Activated CD8-positive, alpha-beta memory T cell treated with anti-CD3 and anti-CD28 coated beads for 36 hours (primary cell): ENCODE data around the gene ENOSF1. TPM values are rescaled to one million over a fixed set of nuclear protein-coding genes. Genes with fewer than 3 reads are reported as not detected.

ENCODE experiments used
- CTCF ChIA-PET: fragments of 350-600 bp; sonication (Branson Sonifier 250); formaldehyde crosslinking; loops from one replicate; lab custom pipeline; 2021; ENCODE audit warnings: antibody characterized with exemption; lab: Charles Lee
- POLR2A ChIA-PET: fragments of 350-600 bp; sonication (Branson Sonifier 250); formaldehyde crosslinking; loops from one replicate; lab custom pipeline; 2021; ENCODE audit warnings: antibody characterized with exemption; lab: Charles Lee
- total RNA-seq, 2 experiments: library from RNA; stranded (reverse); gene quantifications; one replicate each; pipeline ENCODE4 v1.2.3, GENCODE V29; 2021

Gene ENOSF1
- total RNA-seq, 2 experiments from 2014 or later = 74.0 to 75.2 TPM

GRCh38 chr18:658001-658946 lies 54.2 kb downstream of the ENOSF1 start:
- POLR2A ChIA-PET = interaction anchor here (0.6 to 2.0 kb wide), 7 partner anchors 10 to 390 kb away, joined by 3 to 9 read pairs (median 4); partner anchors contain the start of gene THOC1
- CTCF ChIA-PET = interaction anchor here (0.6 to 1.6 kb wide), 5 partner anchors 23 to 173 kb away, joined by 3 to 5 read pairs (median 3); partner anchors contain the start of gene ENOSF1

DNA sequence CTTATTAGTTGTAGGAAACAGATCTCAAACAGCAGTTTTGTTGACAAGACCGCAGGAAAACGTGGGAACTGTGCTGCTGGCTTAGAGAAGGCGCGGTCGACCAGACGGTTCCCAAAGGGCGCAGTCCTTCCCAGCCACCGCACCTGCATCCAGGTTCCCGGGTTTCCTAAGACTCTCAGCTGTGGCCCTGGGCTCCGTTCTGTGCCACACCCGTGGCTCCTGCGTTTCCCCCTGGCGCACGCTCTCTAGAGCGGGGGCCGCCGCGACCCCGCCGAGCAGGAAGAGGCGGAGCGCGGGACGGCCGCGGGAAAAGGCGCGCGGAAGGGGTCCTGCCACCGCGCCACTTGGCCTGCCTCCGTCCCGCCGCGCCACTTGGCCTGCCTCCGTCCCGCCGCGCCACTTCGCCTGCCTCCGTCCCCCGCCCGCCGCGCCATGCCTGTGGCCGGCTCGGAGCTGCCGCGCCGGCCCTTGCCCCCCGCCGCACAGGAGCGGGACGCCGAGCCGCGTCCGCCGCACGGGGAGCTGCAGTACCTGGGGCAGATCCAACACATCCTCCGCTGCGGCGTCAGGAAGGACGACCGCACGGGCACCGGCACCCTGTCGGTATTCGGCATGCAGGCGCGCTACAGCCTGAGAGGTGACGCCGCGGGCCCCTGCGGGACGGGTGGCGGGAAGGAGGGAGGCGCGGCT lies 55.0 kb downstream of the ENOSF1 start, which contains the start of gene TYMS:
Gene TYMS (plus strand): TSS at position 343 of the 690 bp plus-strand sequence. CDS start 90 bp downstream, at position 433.
- ChIA-PET CTCF (interaction anchor here (0.6 to 1.6 kb wide), 3 partner anchors 24 to 173 kb away, joined by 4 to 5 read pairs (median 4); no protein-coding TSS in a partner anchor), POLR2A (interaction anchor here (0.6 to 2.0 kb wide), 5 partner anchors 14 to 389 kb away, joined by 3 to 9 read pairs (median 4); partner anchors contain the start of gene THOC1)

DNA sequence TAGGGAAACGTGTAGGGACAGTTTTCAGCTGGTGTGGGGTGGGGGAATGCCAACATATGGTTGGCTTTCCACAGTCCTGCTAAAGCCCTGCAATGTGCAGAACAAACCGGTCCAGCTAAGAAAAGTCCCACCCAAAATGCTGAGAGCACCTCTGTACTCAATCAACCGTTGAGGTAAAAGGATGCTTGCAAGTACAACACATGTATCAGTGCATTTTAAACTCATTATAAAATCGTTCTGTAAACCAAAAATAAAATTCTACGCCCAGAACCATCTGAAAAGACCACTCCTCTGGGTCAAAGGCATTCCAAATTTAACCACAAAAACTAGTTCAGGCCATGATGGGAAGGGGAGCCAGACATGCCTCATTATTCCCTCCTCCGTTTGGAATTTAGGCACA lies 57.0 kb downstream of the ENOSF1 start:
- ChIA-PET POLR2A (no interaction called here), CTCF (no interaction called here)

DNA sequence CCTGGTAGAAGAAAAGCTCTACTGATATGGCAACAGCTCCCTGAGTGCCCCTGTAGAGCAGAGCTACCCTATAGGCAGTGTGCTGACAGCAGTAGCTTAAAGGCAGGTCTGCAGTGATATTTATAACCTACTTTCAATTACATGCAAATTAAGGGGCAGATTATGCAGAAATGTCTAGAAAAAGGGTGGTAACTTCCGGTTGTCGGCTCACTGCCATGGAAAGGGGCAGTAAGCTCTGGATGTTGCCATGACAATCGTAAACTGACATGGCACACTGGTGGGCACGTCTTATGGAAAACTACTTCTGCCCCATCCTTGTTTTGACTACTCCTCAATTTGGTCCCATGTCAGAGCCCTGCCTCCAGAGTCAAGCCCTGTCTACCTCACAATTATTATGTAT lies 57.8 kb downstream of the ENOSF1 start:
- POLR2A ChIA-PET = interaction anchor here (0.6 kb wide), 1 partner anchor 15 kb away, joined by 3 read pairs; no protein-coding TSS in a partner anchor

GRCh38 chr18:653512-653911 lies 58.9 kb downstream of the ENOSF1 start:
- ChIA-PET CTCF (no interaction called here), POLR2A (interaction anchor here (0.6 kb wide), 1 partner anchor 58 kb away, joined by 3 read pairs; no protein-coding TSS in a partner anchor)

More for the DNA sequence above, 57.8 kb downstream of the ENOSF1 start:
- CTCF ChIA-PET = interaction anchor here (0.5 to 0.7 kb wide), 2 partner anchors 31 to 58 kb away, joined by 3 read pairs; partner anchors contain the start of gene ENOSF1

- CTCF ChIA-PET = interaction anchor here (1.5 kb wide), 1 partner anchor 187 kb away, joined by 4 read pairs; no protein-coding TSS in a partner anchor
Measured at GRCh38 chr18:652131-652530, 60.3 kb downstream of the ENOSF1 start.

DNA sequence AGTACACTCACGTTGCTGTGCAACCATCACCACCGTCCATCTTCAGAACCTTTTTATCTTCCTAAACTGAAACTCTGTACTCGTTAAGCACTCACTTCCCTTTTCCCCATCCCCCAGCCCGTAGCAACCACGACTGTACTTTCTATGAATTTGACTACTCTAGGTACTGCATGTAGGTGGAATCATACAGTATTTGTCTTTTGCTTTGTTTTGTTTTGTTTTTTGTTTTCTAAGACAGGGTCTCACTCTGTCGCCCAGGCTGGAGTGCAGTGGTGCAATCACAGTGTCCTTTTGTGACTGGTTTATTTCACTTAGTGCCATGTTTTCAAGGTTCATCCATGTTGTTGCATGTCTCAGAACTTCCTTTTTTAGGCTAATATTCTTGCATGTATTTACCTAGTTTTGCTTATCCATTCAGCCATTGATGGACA lies 62.0 kb downstream of the ENOSF1 start:
- ChIA-PET CTCF (no interaction called here), POLR2A (interaction anchor here (0.7 kb wide), 1 partner anchor 16 kb away, joined by 3 read pairs; no protein-coding TSS in a partner anchor)

More at GRCh38 chr18:652131-652530, 60.3 kb downstream of the ENOSF1 start:
- POLR2A ChIA-PET = no interaction called here

GRCh38 chr18:649341-649740 lies 63.1 kb downstream of the ENOSF1 start:
- ChIA-PET POLR2A (interaction anchor here (0.6 kb wide), 1 partner anchor 30 kb away, joined by 3 read pairs; no protein-coding TSS in a partner anchor), CTCF (no interaction called here)

GRCh38 chr18:647304-647703 lies 65.1 kb downstream of the ENOSF1 start:
- ChIA-PET POLR2A (no interaction called here), CTCF (no interaction called here)

DNA sequence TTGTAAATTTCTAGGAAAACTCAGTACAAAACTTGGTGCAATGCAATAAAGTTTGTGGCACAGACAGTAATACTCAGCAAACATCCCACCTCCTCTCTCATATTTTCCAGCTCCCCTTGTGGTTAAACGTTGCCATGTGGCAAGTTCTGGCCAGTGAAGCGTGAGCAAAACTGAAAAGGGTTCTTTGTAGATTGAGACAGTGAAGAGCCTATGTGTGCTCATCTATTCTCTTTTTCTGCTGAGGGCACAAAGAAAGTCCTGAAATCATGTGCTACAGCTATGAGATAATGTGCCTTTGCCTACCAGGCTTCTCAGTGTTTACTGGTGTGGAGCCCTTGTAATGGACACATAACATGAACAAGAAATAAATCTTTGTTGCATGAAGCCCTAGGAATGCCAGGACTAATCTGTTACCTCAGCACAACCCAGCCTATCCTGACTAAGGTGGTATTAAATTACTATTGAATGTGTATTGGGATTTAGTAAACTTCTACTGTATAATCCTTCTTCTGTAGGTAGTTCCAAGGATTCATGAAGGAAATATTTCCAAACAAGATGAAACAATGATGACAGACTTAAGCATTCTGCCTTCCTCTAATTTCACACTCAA lies 67.9 kb downstream of the ENOSF1 start:
- CTCF ChIA-PET = interaction anchor here (0.8 kb wide), 1 partner anchor 72 kb away, joined by 5 read pairs; no protein-coding TSS in a partner anchor

GRCh38 chr18:641224-641623 lies 71.2 kb downstream of the ENOSF1 start:
- POLR2A ChIA-PET = no interaction called here
- CTCF ChIA-PET = no interaction called here

More for the DNA sequence above, 67.9 kb downstream of the ENOSF1 start:
- POLR2A ChIA-PET = interaction anchor here (0.5 kb wide), 1 partner anchor 39 kb away, joined by 4 read pairs; no protein-coding TSS in a partner anchor

- ChIA-PET CTCF (interaction anchor here (1.1 kb wide), 1 partner anchor 11 kb away, joined by 3 read pairs; no protein-coding TSS in a partner anchor), POLR2A (no interaction called here)
Measured at GRCh38 chr18:635171-635570, 77.3 kb downstream of the ENOSF1 start.

DNA sequence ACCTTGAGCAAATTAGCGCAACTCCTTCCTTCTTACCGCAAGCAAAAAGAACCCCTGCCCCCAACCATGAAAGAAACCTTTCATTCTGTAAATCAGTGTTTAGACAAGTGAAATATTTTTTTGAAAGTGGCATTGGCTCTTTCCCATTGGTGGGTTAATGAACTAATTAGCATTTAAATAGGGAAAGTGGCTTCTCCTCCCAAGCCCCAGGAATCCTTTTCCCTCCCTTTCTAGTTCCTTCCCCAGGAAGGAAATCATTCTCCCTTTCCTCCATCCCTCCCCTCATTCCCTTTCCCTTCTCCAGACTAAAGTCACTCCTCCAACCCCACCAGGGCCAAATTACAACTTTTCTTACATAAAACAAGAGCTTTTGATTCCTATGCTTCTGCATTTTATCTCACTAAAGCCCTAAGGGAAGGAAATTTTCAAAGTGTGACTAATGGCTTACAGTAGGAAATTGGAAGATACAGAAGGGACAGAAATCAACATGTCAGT lies 77.8 kb downstream of the ENOSF1 start:
- CTCF ChIA-PET = interaction anchor here (1.1 kb wide), 1 partner anchor 11 kb away, joined by 3 read pairs; no protein-coding TSS in a partner anchor

DNA sequence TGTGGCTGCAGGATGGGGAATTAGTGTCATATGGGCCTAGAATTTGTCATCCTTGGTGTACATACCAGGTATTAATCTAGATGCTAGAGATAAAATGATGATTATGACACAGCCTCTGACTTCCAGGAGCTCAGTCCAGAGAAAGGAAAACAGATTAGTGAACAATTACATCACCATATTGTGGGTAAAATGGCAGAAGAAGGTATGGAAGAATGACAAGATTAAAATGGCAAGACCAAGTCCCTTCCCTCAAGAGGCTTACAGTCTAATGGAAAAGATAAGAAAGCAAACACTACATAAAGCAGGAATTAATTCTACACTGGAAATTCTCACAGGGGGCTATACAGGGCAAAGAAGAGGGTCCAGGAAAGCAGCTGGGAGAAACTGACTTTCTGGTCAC lies 80.9 kb downstream of the ENOSF1 start:
- ChIA-PET POLR2A (no interaction called here), CTCF (interaction anchor here (1.2 kb wide), 2 partner anchors 11 to 42 kb away, joined by 3 read pairs; no protein-coding TSS in a partner anchor)

More for the DNA sequence above, 77.8 kb downstream of the ENOSF1 start:
- POLR2A ChIA-PET = no interaction called here

GRCh38 chr18:629269-630150 lies 82.9 kb downstream of the ENOSF1 start:
- CTCF ChIA-PET = no interaction called here
- POLR2A ChIA-PET = no interaction called here

DNA sequence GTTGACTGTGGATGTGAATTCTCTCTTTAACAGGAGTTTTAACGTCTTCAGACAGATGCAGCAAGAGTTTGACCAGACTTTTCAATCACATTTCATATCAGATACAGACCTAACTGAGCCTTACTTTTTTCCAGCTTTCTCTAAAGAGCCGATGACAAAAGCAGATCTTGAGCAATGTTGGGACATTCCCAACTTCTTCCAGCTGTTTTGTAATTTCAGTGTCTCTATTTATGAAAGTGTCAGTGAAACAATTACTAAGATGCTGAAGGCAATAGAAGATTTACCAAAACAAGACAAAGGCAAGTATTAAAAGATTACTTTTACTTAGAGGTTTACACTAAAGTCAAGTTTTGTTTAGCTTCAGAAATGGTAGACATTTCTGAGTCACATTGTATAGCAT lies 85.2 kb downstream of the ENOSF1 start:
- POLR2A ChIA-PET = no interaction called here
- CTCF ChIA-PET = interaction anchor here (0.5 to 1.1 kb wide), 2 partner anchors 105 to 212 kb away, joined by 3 read pairs; no protein-coding TSS in a partner anchor
